IPS DF 4.7 (cell line): Measurements from ENCODE around the gene CCR5.
"Not testable (repeated sequence)": the region's sequence is repeated elsewhere in the genome, so short reads cannot be mapped to it uniquely, and the experiment has no call there.

Experiments used
- DNase-seq: peaks from one replicate; pipeline ENCODE4 v3.0.0-alpha.2; 2013; ENCODE audit warnings: low spot score; ENCODE audit errors: extremely low read depth

CCR5 gene

DNA sequence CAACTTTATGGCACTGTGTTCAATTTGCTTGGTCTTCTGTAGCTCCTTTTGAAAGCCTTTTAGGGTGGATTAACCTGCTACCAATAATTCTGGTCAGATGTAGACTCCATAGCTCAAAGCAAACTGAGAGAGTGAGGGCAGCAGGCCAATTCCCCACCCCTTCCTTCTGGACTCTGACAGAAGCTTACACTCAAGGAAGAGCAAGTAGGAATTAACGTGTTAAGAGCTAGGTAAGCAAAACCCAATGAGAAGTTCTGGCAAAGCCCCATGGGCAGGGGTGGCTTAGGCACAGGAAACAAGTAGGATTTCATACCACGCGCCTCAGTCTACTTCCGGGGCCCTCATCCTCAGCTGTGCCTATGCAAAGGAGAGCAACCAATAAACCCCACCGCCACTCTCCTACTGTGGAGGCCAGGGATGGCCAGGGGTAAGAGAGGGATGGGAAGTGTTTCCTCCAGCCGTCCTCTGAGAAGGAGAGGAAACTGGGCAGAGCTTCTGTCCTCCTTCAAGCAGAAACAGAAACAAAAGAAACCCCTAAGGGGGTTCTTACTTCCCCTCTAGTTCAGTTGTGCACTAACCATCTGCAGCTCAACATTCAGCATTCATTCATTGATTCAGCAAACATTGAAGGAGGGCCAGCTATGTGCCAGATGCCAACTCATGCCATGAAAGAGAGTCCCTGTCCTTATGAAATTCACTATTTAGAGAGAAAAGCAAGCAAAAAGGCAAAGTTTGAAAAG is 12.6 kb downstream of the CCR5 start:
- no peak for DNase-seq

DNA sequence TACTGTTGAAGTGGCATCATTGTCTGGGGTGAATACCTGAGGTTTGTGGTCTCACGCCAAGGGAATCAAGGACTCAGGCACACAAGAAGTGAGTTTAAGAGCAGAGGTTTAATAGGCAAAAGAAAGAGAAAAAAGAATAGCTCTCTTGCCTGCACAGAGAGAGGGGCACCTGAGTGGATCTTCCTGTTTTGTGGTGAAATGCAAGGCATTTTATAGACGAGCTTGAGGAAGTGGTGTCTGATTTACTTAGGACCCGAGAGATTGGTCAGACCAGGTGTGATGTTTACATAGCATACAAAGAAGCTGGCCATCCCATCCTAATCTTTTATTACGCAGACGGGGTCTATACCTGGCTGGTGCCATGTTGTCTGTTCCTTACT is 13.2 kb downstream of the CCR5 start:
- DNase-seq, result no peak

DNA sequence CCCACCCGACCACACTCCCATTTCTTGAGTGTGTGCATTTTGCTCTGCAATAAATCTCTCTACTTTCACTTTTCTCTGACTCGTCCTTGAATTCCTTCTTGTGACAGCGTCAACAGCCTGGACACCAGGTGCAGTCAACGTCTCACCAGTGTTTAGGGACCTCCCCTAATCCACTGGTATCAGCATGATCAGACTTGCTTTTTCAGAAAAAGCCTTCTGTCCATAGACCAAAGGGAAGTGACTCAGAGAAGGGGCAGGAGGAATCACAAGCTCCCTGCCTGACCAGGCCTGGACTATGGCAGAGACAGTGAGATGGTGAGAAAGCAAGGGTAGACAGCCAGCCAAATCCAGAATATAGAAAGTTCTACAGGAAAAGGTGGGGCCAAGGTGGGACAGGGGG is 15.5 kb downstream of the CCR5 start:
- no peak for DNase-seq

DNA sequence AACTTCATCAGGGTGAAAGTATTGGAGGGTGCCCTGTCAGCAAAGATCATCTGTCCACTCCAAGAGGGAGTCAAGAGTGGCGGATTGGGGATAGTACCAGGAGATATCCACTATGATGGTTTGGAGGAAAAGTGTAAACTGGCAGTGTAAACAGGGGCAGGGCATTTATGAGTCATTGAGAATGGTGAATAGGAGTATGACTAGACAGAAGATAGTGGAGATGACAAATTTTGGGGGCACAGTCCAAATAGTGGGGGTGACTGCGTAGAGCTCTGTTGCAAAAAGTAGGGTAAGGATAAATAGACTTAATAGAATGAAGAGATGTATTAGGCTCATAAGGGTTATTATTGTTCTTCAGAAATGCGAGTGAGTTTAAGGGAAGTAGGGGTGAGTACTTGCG is 18.1 kb downstream of the CCR5 start:
- DNase-seq, result not testable (repeated sequence)

DNA sequence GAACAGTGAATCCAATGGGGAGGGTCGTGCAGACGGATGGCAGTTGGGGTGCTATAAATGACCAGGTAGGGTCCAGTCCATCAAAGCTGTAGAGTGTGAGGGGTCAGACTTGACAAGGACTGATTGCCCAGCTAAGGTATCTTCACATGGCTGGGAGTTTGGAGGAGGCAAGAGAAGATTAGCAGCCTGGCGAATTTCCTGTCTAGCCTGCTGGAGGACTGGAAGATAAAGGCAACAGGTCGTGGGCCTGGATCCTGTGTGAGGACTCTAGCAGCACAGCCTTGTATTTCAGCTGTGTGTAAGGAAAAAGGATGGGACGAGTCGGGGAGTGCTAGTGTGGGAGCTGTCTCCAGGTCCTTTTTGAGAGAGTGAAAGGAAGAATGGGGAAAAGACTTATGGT is 18.6 kb downstream of the CCR5 start:
- no peak for DNase-seq

DNA sequence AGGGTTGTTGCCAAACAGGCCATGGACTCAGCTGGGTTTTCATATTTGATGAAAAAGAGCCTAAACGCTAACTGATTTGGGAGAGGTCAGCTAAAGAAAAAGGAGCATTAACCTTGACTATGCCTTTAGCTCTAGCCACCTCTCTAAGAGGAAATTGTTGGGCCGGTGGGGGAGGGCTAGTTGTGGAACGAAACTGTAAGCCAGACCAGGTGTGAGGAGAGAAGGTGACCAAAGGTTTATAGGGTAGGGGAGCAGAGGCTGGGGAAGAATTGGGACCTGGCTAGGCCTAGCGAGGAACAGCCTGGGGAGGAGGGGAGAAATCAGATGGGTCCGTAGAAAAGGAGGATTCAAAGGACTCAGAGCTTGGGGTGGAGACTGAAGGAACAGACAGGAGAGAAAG is 20.8 kb downstream of the CCR5 start:
- not testable (repeated sequence) for DNase-seq

DNA sequence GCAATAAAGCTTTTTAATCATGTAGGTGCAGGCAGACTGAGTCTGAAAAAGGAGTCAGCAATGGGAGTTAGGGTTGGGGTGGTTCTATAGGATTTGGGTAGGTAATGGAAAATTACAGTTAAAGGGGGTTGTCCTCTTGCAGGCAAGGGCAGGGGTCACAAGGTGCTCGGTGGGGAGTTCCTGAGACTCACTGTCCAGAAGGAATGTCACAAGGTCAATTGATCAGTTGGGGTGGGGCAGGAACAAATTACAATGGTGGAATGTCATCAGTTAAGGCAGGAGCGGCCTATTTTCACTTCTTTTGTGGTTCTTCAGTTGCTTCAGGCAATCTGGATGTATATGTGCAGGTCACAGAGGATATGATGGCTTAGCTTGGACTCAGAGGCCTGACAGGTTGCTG is 22.3 kb downstream of the CCR5 start:
- DNase-seq, result no peak

DNA sequence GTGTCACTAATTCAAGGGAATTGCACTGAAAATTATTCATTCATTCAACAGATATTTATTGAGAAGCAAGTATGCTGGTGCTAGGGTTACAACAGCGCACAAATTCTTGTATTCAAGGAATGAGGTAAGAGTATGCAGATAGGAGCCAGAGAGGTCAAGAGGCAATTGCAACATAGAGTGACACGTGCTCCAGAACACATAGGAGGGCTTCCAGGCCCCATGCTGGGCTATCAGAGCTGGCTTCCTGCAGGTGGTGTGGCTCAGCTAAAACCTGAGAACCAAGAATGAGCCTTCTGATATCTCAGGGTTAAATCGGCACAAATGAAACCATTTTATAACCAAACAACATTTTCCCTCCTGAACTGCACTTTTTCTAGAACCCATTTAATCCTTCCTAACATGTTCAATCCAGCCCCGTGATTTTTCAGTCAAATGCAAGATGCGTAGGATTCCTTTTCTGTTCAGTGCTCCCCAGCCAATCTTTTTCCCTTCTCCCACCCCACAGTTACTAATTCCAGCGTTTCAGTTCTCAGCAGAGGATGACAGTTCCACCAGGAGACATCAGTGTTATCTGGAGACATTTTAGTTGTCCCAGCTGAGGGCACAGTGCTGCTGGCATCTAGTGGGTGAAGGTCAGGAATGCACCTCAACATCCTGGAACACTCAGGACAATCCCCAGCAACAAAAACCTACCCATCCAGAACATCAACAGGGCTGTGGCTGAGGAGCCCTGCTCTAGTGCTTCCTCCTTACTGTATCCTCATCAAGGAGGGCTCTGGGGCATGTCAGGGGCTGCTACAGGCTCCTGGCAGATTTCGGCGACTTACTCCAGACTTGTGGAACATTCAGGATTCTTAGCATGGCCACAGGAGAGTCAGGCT is 23.0 kb downstream of the CCR5 start:
- peak; percentile 30 for DNase-seq

DNA sequence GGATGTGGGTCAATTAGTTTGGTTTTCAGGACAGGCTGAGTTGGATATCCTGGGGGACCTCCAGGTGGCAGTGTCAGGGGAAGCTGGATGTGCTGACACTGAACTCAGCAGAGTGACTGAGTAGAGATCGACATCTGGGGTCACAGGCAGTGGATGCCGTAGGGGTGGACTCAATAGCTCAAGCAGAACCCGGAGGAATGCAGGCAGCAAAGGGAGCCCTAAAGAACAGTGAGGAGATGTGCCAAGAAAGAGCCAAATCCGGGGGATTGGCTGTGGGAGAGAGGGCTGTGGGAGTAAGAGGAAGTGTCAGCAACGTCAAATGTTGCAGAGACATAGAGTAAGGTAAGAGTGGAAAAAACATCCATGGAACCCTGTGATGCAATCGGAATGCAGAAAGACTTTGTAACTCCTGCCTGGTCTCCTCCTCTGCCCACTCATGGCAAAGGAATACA is 24.5 kb downstream of the CCR5 start:
- DNase-seq, result no peak

DNA sequence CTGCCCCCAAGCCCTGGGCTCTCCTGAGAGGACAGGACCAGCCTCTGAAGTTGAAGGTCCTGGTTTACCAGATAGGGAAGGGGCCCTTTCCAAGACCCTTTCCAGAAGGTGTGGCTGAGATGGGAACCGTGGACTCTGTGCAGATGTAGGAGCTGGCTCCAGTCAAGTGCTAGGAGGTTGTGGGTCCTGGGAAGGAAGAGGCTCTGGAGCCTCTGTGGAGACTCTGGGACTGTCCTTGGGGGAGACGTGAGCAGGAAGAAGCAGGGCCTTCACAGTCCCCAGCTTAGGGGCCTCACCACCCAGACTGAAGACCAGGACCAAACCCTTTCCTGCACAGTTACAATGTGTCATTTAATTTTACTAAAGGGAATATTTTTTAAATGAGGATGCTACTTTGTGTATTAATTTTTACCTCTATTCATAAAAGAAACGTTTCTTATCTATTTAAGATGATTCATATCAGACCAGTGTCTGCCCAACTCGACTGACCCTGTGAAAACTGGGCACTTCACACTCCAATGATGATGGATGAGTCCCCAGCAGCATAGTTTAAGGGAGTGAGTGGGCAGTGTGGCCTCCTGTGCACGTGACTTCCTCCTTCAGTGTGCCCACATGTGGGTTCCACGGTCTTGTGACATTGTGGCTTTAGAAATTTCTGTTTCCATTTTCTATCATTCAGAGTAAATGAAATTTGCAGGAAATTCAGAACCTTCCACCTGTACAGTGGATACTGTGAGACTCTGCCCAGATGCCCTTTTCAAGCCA is 25.2 kb downstream of the CCR5 start:
- no peak for DNase-seq

DNA sequence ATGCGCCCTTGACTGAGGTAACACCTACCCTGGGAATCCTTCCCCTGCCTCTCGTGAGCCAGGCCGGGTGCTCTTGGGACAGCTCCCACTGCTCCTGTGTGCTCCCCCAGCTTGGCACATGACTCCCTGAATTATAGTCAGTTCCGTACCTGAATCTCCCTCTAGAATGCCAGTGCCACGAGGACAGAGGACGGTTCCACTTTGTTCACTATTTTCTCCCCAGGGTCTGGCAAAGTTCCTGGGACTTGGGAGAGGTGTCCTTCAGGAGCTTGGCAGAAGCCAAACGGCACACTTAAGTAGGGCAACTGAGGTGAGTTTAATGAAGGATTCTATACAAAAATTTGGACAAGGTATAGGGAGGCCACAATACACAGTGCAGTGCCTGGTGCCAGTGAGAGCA is 26.4 kb downstream of the CCR5 start:
- no peak for DNase-seq

DNA sequence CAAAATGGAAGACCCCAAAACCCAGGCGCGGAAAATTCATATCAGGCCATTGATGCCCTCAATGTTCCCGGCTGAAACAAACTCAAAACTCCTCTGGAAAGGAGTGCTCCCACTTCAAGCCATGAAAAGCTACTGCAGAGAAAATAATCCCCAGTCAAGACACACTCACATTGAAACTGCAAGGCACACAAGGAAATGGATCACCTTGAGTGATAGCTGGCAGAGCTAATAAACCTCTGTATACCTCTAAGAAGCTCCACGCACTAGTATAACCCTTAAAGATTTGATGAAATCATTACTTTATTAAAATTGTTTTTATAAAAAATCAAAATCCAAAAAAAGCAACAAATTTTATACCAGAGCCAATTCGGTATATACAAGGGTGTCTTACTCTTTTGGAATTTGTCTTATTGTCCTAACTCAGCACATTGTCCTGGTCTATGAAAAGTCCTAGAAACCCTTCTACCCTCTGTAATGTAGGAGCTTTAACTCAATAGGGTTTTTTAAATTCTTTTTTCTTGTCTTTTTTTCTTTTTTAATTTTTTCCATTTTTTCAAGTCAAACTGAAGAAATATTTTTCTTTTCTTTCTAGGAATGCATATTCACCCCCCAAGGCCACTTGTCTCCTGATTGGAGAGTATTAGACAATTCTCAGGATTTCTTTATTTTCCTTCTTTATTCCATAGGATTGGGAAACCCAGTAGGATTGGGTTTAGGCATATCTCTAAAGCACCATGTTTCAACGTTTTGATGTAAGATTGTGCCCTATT is 27.6 kb downstream of the CCR5 start:
- DNase-seq, result no peak

DNA sequence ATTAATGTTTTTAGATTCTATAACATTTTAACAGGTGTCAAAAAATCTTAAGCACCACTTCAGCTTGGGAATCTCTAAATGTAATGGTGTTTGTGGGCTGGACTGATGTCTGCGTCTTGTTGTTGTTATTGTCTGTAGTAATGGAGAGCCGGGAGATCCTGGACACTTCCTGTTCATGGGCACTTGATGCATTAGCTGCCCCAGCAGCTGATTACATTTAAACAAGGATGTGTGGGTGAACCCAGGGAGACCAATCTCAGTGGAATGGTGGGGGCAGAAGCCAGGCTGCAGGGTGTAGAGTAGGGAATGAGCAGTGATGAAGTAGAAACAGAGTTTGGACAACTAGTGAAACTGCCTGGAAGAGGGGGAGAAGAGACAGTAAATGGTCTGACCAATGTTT is 28.4 kb downstream of the CCR5 start:
- no peak for DNase-seq

DNA sequence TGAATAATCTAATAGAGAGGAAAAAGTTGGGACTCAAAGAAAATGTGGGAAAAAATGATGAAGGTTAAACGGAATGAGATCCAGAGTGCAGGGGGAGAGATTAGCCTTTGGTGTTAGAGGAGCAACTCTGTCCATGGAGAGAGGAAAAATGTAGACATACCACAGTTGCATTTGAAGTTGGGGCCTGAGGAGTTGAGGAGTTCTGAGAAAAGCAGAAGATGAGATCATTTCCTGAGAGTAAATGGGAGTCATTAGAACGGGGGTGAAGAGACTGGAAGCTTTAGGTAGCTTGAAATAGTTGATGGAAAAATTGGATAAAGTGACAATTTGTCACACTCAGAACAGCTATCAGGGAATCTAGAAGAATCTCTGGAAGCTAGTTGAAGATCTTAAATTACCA is 28.8 kb downstream of the CCR5 start:
- DNase-seq, result no peak

DNA sequence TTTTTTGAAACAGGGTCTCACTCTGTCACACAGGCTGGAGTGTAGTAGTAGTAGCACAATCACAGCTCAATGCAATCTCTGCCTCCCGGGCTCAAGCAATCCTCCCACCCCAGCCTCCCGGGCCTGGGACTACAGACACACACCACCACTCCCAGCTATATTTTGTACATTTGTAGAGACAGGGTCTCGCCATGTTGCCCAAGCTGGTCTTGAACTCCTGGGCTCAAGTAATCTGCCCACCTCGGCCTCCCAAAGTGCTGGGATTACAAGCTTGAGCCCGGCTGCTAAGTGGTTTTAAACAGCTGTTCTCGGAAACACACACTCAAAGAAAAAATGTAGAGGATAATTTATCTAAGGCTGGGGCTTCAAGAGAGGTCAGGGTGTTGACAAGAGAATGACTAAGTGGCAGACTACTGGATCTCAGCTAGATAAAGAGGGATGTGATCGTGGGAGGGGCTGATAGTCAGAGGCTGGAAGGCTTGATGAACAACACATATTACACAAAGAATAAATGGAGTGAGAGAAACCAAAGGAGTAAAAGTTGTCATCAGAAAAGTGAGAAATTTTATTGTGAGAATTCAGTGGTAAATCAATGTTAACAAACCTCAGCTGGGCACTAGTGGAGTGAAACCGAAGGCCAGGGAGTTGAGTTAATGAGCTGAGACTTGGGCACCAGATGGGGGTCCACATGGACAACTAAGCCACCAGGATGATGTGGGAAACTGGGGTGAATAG is 29.4 kb downstream of the CCR5 start:
- no peak for DNase-seq

DNA sequence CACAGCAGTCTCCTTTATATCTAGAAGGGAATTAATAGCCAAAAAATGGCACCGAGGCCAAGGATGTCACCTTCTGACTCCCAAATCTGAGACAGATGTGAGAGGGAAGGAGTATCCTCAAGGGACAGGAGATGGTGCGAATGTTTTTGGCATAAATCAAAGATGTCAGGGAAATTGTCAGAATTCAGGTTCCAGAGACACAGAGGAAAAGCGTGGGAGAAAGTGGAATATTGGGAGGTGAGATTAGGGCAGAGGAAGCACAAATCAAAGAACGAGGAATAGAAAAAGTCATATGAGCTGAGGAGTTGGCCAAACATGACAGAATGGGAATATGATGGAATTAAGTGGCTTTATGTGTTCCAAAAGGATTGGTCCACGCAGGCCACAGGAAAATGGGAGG is 30.1 kb downstream of the CCR5 start:
- no peak for DNase-seq

DNA sequence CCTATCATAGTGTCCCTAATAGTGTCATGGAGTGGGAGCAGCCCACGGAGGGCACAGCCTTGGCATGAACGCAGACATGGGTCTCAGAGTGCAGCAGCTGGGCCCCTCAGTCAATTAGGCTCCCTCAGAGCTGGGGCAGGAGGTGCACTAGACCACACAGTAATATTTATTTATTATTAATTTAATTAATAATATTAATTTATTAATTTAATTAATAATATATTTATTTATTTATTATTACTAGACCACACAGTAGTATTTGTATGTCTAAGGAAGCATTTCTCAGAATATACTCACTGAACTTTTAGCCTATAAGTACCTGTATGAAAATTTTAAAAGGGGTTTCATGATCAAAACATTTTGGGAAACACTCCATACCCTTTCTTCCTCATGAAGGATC is 30.8 kb downstream of the CCR5 start:
- no peak for DNase-seq

DNA sequence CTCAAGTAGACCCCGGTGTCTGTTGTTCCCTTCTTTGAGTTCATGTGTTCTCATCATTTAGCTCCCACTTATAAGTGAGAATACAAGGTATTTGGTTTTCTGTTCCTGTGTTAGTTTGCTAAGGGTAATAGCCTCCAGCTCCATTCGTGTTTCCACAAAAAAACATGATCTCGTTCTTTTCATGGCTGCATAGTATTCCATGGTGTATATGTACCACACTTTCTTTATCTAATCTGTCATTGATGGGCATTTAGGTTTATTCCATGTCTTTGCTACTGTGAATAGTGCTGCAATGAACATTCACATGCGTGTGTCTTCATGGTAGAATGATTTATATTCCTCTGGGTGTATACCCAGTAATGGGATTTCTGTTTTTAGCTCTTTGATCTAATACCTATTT is 32.2 kb downstream of the CCR5 start:
- not testable (repeated sequence) for DNase-seq

DNA sequence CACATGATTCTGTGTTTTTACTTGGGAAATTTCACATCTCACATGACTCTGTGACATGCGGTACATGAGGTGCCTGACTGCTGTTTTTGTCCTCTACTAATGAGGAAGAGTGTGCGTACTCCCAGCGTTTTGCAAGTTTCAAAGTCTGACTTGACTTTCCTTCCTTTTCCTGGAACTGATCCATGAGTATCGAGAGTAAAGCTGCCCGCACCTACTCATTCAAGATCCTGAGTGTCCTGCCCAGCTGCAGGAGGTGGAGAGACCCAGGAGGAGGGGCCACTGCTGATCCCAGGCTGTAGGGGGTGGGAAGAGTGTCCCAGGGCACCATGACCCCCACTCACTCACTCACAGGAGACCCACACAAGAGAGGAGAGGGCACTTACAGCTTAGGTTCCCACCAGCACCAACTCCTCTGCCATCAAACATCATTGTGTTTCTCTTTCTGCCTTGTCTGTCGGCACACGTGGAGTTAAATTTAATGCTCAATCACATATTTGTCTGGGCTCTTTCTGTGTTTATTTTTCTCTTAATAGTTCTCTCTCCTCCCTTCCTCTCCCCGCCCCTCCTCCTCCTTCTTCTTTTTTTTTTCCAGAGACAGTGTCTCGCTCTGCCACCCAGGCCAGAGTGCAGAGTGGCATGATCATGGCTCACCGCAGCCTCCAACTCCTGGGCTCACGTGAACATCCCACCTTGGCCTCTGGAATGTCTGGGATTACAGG is 34.7 kb downstream of the CCR5 start:
- no peak for DNase-seq

DNA sequence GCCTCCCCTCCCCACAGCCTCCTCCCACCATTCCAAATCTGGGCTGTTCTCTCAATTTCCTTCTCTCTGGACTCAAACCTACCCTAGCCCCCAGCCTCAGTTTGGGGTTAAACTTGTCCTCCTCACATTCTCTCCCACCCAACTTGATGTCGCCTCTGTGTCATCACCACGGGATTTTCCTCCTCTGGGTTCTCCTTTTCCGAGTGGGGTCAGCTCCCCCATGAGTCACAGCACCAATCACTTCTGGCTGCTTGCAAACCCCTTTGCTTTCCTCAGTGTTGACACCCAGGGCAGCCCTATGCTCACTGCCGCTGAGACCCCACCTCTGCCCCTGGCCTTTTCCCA is 35.7 kb downstream of the CCR5 start:
- DNase-seq, result no peak
